Esophagus squamous epithelium (tissue), 5 donors: ENCODE measurements around the gene EGLN1. TPM values are rescaled to one million over a fixed set of nuclear protein-coding genes. Genes with fewer than 3 reads are reported as not detected.
A peak's percentile ranks its signal among the peaks of the same experiment; 100 is the strongest.
"Not testable (repeated sequence)": the region's sequence is repeated elsewhere in the genome, so short reads cannot be mapped to it uniquely, and the experiment has no call there.

Source experiments
- DNase-seq: peaks from one replicate; lab custom pipeline; 2025; lab: John Stamatoyannopoulos, UW
- H3K27ac ChIP-seq, 4 donors: fragments of 200-600 bp; sonication (generic); one replicate each; pipeline ENCODE4 v1.5.1; 2016 to 2019; ENCODE audit warnings: mild to moderate bottlenecking in 1 of 4
- H3K27me3 ChIP-seq, 4 donors: fragments of 200-600 bp; sonication (generic); 1 replicate in 3 of 4; 2 replicates in 1 of 4; pipeline versions ENCODE4 v1.5.1 to v1.6.0; 2017 to 2021; ENCODE audit warnings: antibody characterized with exemption in 1 of 4
- H3K36me3 ChIP-seq, 3 donors: fragments of 200-600 bp; sonication (generic); one replicate each; pipeline ENCODE4 v1.5.1; 2016 to 2019
- H3K4me1 ChIP-seq, 3 donors: fragments of 200-600 bp; sonication (generic); one replicate each; pipeline ENCODE4 v1.5.1; 2017 to 2019
- H3K4me3 ChIP-seq, 4 donors: fragments of 200-600 bp; sonication (generic); 1 replicate in 3 of 4; 2 replicates in 1 of 4; pipeline ENCODE4 v1.5.1; 2016 to 2019; ENCODE audit warnings: mild to moderate bottlenecking in 2 of 4, moderate library complexity in 1 of 4
- H3K9me3 ChIP-seq, 3 donors: fragments of 200-600 bp; sonication (generic); one replicate each; pipeline ENCODE4 v1.5.1; 2016 to 2019
- POLR2A ChIP-seq, 4 donors: fragments of 450-650 bp; IDR thresholded peaks; one replicate each; pipeline ENCODE4 v1.6.1; 2017; ENCODE audit warnings: antibody characterized with exemption in 4 of 4, mild to moderate bottlenecking in 4 of 4, moderate library complexity in 3 of 4
- WGBS, 2 donors: methylation state at CpG; one replicate each; pipeline ENCODE4 v1.1.5; 2018; 5-methylcytosine and 5-hydroxymethylcytosine counted together
- intact Hi-C: fragments of 100-400 bp; cut with DNase I; formaldehyde crosslinking; loops from one replicate; pipeline ENCODE4 v1.15.0; 2022
- total RNA-seq, 4 donors: library from RNA; depleted of rRNA; stranded (reverse); fragments of >200 nt; gene quantifications; one replicate each; pipeline ENCODE4 v1.1.0, GENCODE V29; 2016
- TF ChIP-seq, protein P1 (sequence below), 6 experiments: fragments of 450-650 bp in 4 of 6; fragments of 200-600 bp in 2 of 6; sonication (generic) in 2 of 6; IDR thresholded peaks; one replicate each; pipeline ENCODE4 v1.5.1; 2016 to 2019; ENCODE audit warnings: antibody characterized with exemption in 6 of 6, mild to moderate bottlenecking in 4 of 6, moderate library complexity in 4 of 6
- donor health status: DM: yes; HTN: yes; CAD: no.

EGLN1 gene
- total RNA-seq: 10 to 100 TPM; 21.8 to 36.0 (median 28.7) TPM

DNA sequence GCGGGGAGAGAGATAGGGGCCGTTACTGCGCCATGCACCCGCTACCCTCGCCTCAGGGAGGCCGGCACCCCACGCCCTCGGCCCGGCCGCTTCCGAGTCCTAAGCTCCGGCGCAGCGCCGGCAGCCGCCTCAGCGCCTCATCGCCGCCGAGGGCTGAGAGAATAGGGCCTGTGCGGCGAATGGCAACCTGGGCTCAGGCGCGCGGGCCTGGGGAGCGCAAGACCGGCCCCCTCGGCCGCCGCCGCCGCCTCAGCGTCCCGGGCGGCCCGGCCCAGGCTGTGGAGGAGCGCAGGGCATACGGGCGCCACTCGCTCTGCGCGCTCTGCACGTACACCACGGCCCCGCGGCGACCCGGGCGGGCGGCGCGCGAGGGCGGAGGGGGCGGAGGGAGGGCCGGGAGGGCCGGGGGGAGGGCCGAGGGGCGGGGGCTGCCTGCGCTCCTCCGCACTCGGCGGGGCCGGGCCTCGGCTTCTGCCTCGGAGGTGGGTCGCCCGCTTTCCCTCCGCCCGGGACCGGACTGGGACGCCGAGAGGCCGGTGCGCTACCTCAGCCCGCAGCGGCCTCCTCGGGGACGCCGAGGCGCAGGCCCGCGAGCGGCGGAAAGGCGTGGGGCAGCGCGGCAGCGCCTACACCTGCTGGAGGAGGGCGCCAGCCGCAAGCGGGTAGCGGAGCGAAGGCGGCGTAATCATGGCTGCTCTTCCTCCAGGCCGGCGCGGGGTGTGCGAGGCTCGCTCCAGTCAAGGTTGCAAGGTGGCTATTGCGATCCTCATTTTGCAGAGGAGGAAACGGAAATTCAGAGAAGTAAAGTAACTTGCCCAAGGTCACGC is at the start of gene EGLN1:
EGLN1 (minus strand) TSS at position 317 of the 827 bp plus-strand sequence. CDS start 399 bp downstream, outside the sequence.
- 0% methylated on average over 2 to 8 of the region's 104 CpGs for WGBS, 2 donors
- H3K4me1 ChIP-seq: peaks cover 23 to 48% (median 24%) of the 10 kb centered on the region in 3 donors
- peak within 1 kb of the TSS; percentile 65 to 96 (median 70) for H3K4me3 ChIP-seq
- TF ChIP-seq, protein P1, sequence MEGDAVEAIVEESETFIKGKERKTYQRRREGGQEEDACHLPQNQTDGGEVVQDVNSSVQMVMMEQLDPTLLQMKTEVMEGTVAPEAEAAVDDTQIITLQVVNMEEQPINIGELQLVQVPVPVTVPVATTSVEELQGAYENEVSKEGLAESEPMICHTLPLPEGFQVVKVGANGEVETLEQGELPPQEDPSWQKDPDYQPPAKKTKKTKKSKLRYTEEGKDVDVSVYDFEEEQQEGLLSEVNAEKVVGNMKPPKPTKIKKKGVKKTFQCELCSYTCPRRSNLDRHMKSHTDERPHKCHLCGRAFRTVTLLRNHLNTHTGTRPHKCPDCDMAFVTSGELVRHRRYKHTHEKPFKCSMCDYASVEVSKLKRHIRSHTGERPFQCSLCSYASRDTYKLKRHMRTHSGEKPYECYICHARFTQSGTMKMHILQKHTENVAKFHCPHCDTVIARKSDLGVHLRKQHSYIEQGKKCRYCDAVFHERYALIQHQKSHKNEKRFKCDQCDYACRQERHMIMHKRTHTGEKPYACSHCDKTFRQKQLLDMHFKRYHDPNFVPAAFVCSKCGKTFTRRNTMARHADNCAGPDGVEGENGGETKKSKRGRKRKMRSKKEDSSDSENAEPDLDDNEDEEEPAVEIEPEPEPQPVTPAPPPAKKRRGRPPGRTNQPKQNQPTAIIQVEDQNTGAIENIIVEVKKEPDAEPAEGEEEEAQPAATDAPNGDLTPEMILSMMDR (IDR thresholded peaks at IDR 0.05): peak in 3 of 6 experiments; percentile 14 to 40 (median 37)
- TF ChIP-seq POLR2A (IDR thresholded peaks at IDR 0.05): peak in 2 of 4 donors; percentile 78 to 89
- peak; percentile 30 for DNase-seq
- intact Hi-C loops: loop anchor here (10.0 kb wide), 1 partner anchor 103 kb away; the partner anchor contains the start of gene TSNAX
- H3K27me3 ChIP-seq: no peaks in the 10 kb centered on the region
- H3K27ac ChIP-seq: peak within 1 kb of the TSS; percentile 88 to 99 (median 98)
- no peaks in the 10 kb centered on the region for H3K36me3 ChIP-seq
- no peaks in the 10 kb centered on the region for H3K9me3 ChIP-seq

DNA sequence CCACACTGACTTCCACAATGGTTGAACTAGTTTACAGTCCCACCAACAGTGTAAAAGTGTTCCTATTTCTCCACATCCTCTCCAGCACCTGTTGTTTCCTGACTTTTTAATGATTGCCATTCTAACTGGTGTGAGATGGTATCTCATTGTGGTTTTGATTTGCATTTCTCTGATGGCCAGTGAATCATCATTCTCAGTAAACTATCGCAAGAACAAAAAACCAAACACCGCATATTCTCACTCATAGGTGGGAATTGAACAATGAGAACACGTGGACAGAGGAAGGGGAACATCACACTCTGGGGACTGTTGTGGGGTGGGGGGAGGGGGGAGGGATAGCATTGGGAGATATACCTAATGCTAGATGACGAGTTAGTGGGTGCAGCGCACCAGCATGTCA is 49.4 kb upstream of the EGLN1 start:
- intact Hi-C loops, H3K4me3 ChIP-seq, DNase-seq, H3K27me3 ChIP-seq, H3K36me3 ChIP-seq, H3K27ac ChIP-seq, H3K4me1 ChIP-seq, H3K9me3 ChIP-seq: not testable (repeated sequence)
- whole genome bisulfite sequencing, 2 donors: 86% methylated on average over 4 of the region's 5 CpGs; no CpG with 5 or more reads in 1 of the 2 donors

DNA sequence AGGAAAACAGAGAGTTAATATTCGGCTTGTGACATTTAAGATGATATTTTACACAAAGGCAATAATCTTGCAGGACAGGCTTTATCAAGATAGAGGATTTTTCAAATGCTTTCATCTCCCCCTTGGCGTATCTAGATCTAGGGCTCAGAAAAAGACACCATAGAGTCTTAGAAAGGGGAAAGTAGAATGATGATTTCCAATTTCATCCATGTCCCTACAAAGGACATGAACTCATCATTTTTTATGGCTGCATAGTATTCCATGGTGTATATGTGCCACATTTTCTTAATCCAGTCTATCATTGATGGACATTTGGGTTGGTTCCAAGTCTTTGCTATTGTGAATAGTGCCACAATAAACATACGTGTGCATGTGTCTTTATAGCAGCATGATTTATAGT is 48.9 kb upstream of the EGLN1 start:
- H3K27ac ChIP-seq, H3K4me1 ChIP-seq, H3K27me3 ChIP-seq, H3K4me3 ChIP-seq, H3K9me3 ChIP-seq, intact Hi-C loops, DNase-seq, H3K36me3 ChIP-seq: not testable (repeated sequence)
- 94 to 95% methylated on average over 2 of the region's 3 CpGs for WGBS, 2 donors

DNA sequence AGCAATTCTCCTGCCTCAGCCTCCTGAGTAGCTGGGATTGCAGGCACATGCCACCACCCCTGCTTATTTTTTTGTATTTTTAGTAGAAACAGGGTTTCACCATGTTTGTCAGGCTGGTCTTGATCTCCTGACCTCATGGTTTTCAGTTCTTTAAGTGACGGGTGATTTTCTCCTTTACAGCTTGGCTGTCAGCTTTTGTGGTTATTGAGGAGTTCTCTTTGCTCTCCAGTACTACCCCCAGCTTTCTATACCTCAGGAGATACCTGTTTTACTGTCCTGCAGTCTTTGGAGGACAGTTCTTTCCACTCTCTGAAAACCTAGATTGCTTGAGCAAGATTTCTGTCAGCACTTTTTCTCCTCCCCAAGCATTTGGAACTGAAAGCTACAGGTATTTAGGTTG is 45.9 kb upstream of the EGLN1 start:
- H3K4me3 ChIP-seq: no peak overlapping the region
- H3K9me3 ChIP-seq: no peaks in the 10 kb centered on the region
- no peak for TF ChIP-seq POLR2A (IDR thresholded peaks at IDR 0.05)
- TF ChIP-seq, protein P1 (IDR thresholded peaks at IDR 0.05): no peak
- no peaks in the 10 kb centered on the region for H3K4me1 ChIP-seq
- no peaks in the 10 kb centered on the region for H3K36me3 ChIP-seq
- no peaks in the 10 kb centered on the region for H3K27me3 ChIP-seq
- no peak overlapping the region for H3K27ac ChIP-seq
- intact Hi-C loops: no loop called here
- DNase-seq: no peak
- 56 to 64% methylated on average over 1 of the region's 1 CpG for WGBS, 2 donors

DNA sequence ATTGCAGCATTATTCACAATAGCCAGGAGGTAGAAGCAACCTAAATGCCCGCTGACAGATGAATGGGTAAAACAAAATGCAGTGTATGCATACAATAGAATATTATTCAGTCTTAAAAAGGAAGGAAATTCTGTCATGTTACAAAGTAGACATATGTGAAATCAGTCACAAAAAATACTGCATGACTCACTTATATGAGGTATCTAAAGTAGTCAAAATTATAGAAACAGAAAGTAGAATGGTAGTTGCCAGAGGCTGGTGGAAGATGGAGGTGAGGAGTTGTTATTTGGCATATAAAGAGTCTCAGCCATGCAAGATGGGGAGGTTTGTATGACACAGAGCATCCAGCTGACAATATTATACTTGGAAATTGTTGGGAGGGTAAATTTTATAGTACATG is 43.0 kb upstream of the EGLN1 start:
- Histone ChIP-seq H3K27ac (no peak overlapping the region), H3K9me3 (no peaks in the 10 kb centered on the region), H3K4me1 (no peaks in the 10 kb centered on the region), H3K4me3 (no peak overlapping the region), H3K36me3 (no peaks in the 10 kb centered on the region), H3K27me3 (no peaks in the 10 kb centered on the region)
- no peak for DNase-seq
- no peak for TF ChIP-seq POLR2A (IDR thresholded peaks at IDR 0.05)
- TF ChIP-seq, protein P1 (IDR thresholded peaks at IDR 0.05): no peak
- intact Hi-C loops: no loop called here
- WGBS, 2 donors: 53 to 81% methylated on average over 1 of the region's 1 CpG

DNA sequence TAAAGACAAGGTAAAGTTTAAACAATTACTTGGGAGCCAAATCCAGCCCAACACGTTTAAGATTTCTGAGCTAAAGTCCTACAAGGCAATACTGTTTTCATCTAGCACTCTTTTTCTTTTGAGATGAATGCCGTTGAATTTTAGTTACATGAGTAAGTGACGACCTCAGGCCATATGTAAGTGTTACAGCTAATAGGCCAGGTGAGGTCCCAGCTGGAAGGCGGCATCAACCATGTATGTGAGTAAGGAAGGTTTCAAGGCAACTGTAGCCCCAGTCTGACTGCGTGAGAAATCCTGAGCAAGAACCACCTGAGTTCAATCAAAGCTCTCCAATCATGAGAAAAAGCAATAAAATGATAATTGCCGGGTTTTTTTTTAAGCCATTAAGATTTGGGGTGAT is 41.5 kb upstream of the EGLN1 start:
- no peak overlapping the region for H3K27ac ChIP-seq
- no peak for DNase-seq
- no peaks in the 10 kb centered on the region for H3K36me3 ChIP-seq
- H3K4me1 ChIP-seq: no peaks in the 10 kb centered on the region
- H3K9me3 ChIP-seq: no peaks in the 10 kb centered on the region
- H3K4me3 ChIP-seq: no peak overlapping the region
- intact Hi-C loops: no loop called here
- H3K27me3 ChIP-seq: no peaks in the 10 kb centered on the region
- TF ChIP-seq POLR2A (IDR thresholded peaks at IDR 0.05): no peak
- TF ChIP-seq, protein P1 (IDR thresholded peaks at IDR 0.05): no peak
- 74% methylated on average over 6 of the region's 6 CpGs for WGBS, 2 donors
